SJSA1 (cell line): ENCODE measurements around the gene BAIAP3. TPM values are rescaled to one million over a fixed set of nuclear protein-coding genes. Genes with fewer than 3 reads are reported as not detected.

Experiments used
- DNase-seq, 2 experiments: peaks; one replicate each; pipeline ENCODE4 v3.0.0-alpha.2; 2015 to 2020; ENCODE audit warnings: low spot score in 2 of 2, low read depth in 1 of 2
- H3K27ac ChIP-seq: fragments of 250-450 bp; sonication (Bioruptor Pico); 2 replicates; pipeline ENCODE4 v1.5.1; 2020; ENCODE audit warnings: mild to moderate bottlenecking, moderate library complexity
- H3K27me3 ChIP-seq: fragments of 250-450 bp; sonication (Bioruptor Pico); replicated peaks from 2 replicates; pipeline ENCODE4 v1.5.1; 2020; ENCODE audit warnings: mild to moderate bottlenecking, moderate library complexity
- H3K36me3 ChIP-seq: fragments of 250-450 bp; sonication (Bioruptor Pico); 2 replicates; pipeline ENCODE4 v1.5.1; 2020; ENCODE audit warnings: mild to moderate bottlenecking
- H3K4me1 ChIP-seq: fragments of 250-450 bp; sonication (Bioruptor Pico); replicated peaks from 2 replicates; pipeline ENCODE4 v1.6.1; 2021; ENCODE audit warnings: mild to moderate bottlenecking
- H3K4me3 ChIP-seq: fragments of 250-450 bp; sonication (Bioruptor Pico); 2 replicates; pipeline ENCODE4 v1.5.1; 2020; ENCODE audit warnings: mild to moderate bottlenecking
- H3K9me3 ChIP-seq: fragments of 250-450 bp; sonication (Bioruptor Pico); replicated peaks from 2 replicates; pipeline ENCODE4 v1.5.1; 2020; ENCODE audit warnings: mild to moderate bottlenecking
- total RNA-seq: library from RNA; depleted of rRNA; stranded (reverse); fragments of >200 nt; shearing (Covaris generic); gene quantifications from 2 replicates; pipeline ENCODE4 v1.2.3, GENCODE V29; 2014

Gene BAIAP3
- total RNA-seq, 1 experiment from 2014 or later = 1.2 TPM

DNA sequence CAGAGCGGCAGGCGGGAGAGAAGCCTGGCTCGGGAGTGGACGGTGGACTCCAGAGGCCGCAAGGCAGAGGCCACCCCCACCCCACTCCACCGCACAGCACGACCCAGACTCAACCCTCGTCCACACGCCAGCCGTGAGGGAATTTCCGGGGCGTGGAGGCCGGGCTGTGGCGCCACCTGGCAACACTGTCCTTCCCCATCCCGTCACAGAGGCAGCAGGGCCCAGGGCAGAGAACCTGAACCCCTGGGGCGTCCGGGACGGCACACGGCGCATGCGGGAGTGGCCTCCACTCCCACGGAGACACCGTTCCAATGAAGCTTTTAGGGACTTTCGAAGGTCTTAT, 41.8 kb downstream of the BAIAP3 start:
- peaks cover 14% of the 10 kb centered on the region for H3K4me1 ChIP-seq
- H3K4me3 ChIP-seq = no peak overlapping the region
- H3K27ac ChIP-seq = no peak overlapping the region
- H3K27me3 ChIP-seq = no peaks in the 10 kb centered on the region
- 0 out of 2 replicates have a peak, but pooled peaks cover 3% of the 10 kb centered on the region for H3K9me3 ChIP-seq
- peaks cover 12% of the 10 kb centered on the region for H3K36me3 ChIP-seq
- no peak for DNase-seq

DNA sequence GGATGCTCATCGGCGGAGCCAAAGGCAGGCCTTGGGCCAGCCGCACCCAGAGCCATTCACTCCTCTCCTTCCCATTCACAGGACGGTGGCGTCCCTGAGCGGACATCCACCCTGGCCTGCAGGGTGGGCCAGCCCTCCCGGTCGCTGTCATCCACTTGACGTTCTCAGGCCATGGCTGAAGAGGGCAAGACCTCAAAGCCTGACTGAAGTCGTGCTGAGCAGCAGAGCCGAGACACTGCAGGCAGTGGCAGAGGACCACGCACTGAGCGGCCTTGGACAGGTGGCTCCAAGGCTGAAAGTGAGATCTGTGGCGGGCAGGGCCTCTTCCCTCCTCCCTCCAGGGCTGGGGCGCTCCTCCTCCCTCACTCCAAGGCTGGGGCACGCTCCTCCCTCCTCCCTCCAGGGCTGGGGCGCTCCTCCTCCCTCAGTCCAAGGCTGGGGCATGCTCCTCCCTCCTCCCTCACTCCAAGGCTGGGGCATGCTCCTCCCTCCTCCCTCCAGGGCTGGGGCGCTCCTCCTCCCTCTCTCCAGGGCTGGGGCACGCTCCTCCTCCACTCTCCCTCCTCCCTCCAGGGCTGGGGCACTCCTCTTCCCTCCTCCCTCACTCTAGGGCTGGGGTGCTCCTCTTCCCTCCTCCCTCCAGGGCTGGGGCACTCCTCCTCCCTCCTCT, 42.4 kb downstream of the BAIAP3 start:
- no peak overlapping the region for H3K4me3 ChIP-seq
- peaks cover 10% of the 10 kb centered on the region for H3K36me3 ChIP-seq

DNA sequence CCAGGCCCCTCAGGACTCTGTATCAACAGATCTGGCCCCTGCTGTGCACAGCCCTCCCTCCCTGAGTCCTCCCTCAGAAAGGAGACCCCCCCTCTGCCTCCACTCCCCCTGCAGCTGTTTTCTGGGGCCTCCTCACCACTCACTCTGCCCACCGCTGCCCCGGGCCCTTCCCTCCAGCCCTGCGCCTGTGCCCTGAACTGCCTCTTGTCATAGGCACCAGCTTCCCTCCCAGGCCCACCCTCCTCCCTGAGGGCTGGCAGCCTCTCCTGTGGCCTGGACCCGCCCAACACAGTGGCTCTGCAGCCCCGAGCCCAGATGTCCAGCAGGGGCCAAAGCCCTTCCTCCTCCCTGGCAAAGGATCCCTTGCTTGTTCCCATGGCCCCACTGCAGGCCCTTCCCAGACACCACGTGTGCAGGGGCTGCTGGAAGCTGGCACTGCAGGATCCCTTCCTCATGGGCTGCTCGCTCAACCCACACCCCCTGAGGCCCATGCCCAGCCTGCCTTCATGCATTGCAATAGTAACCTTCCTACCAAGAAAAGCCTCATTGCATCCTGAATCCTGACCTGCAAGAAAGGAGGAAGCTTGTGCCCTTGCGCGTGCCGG, 44.1 kb downstream of the BAIAP3 start:
- Histone ChIP-seq H3K4me1 (peaks cover 14% of the 10 kb centered on the region), H3K36me3 (peaks cover 10% of the 10 kb centered on the region), H3K9me3 (0 out of 2 replicates have a peak, but pooled peaks cover 3% of the 10 kb centered on the region), H3K27ac (no peak overlapping the region), H3K27me3 (no peaks in the 10 kb centered on the region), H3K4me3 (no peak overlapping the region)
- DNase-seq = no peak

More for the DNA sequence above, 42.4 kb downstream of the BAIAP3 start:
- H3K27me3 ChIP-seq = no peaks in the 10 kb centered on the region
- H3K27ac ChIP-seq = no peak overlapping the region
- 0 out of 2 replicates have a peak, but pooled peaks cover 3% of the 10 kb centered on the region for H3K9me3 ChIP-seq
- H3K4me1 ChIP-seq = peaks cover 14% of the 10 kb centered on the region
- DNase-seq = no peak

DNA sequence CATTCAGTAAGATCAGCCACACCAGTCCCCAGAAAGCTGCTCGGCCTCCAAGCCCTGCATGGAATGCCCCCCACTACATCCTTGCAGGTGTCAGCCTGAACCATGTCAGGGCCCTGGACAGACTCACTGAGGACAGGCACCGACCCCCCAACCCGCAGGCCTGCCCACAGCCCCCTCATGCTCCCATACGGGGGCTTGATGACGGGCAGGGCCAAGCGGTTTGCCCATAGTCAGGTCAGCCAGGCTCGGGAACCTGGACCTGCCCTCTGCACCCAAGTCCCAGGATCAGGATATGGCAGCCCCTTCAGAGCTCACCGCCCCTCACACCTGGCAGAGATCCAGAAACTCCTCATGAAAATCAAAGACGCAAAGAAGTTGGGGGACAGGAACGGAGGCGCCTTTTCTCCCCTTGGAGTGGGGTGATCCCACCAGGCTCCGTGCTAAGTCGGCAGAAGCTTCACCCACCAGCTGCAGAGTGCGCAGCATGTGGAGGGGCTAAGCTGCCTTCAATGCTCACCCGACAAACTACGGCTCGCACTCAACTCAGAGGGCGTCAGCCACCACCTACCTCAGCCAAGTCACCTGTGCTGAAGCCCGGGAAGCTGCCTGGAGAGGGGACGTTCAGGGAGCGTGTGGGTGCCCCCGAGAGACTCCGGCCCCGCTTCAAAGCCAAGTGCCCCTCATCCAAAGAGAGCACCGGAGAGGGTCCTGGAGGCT, 44.8 kb downstream of the BAIAP3 start:
- peaks cover 14% of the 10 kb centered on the region for H3K4me1 ChIP-seq
- peak overlapping the region; percentile 93 for H3K4me3 ChIP-seq
- no peak for DNase-seq
- 0 out of 2 replicates have a peak, but pooled peaks cover 3% of the 10 kb centered on the region for H3K9me3 ChIP-seq
- H3K36me3 ChIP-seq = peaks cover 10% of the 10 kb centered on the region
- peak overlapping the region; percentile 98 for H3K27ac ChIP-seq
- H3K27me3 ChIP-seq = no peaks in the 10 kb centered on the region

DNA sequence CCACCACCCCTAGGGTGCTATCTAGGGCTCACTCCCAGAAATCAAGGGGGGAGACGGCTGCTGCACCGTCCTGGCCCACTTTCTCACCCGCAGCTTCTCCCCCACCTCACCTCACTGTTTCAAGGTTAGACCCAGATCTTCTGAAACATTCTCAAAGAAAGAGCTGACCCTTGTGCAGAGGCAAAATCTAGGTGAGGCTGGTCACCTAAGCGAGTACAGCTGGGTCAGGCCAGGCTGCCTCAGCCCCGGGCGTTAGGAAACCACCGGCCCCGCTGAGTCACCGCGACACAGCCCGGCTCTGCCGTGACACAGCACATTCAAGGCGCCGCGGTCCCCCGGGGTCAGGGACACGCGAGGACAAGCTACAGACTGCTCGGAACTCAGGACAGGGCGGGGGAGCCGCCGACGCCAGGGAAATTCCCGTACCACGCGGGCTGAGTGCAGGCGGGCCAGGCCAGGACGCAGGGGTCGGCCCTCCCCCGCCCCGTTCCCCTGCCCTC, 45.4 kb downstream of the BAIAP3 start:
- peaks cover 10% of the 10 kb centered on the region for H3K36me3 ChIP-seq
- DNase-seq = peak in 1 of 2 experiments; percentile 90
- 0 out of 2 replicates have a peak, but pooled peaks cover 3% of the 10 kb centered on the region for H3K9me3 ChIP-seq
- H3K4me1 ChIP-seq = peaks cover 14% of the 10 kb centered on the region
- H3K4me3 ChIP-seq = peak overlapping the region; percentile 93
- H3K27me3 ChIP-seq = no peaks in the 10 kb centered on the region
- H3K27ac ChIP-seq = peak overlapping the region; percentile 98

DNA sequence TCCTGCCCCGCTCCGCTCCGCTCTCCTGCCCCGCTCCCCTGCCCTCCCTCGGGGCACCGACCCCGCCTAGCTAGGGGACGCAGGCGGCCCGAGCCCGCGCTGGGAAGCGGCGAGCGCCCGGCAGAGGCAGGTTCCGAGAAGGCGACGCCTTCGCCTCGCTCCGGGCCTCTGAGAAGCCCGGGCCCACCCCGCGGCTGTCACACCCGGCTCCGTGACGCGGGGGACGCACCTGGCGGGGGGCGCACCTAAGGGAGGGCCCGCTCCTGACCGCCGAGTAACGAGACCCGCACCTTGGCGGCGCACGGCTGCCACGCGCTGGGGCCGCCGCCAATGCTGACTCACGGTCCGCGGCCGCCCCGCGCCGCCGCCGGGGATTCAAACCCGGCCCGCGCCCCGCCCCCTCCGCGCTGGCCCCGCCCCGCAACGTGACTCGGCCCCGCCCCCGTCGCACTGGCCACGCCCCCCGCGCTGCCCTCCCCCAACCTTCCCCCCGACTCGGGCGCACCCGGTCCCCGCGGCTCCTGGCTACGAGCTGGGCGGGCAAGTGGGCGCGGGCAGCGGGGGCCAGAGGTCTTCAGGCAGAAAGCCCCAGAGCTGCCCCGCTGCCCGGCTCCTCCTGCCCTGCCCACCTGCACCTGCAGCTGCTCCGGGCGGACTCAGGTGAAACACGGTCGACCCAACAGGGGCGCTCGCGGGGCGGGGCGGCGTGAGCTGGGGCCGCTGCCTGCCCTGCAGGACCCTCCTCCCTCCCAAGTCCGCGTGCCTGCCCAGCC, 46.0 kb downstream of the BAIAP3 start:
- H3K27ac ChIP-seq = peak overlapping the region; percentile 98
- peak overlapping the region; percentile 93 for H3K4me3 ChIP-seq
- DNase-seq = peak in 1 of 2 experiments; percentile 67
- H3K27me3 ChIP-seq = no peaks in the 10 kb centered on the region
- H3K36me3 ChIP-seq = peaks cover 10% of the 10 kb centered on the region
- H3K9me3 ChIP-seq = 0 out of 2 replicates have a peak, but pooled peaks cover 3% of the 10 kb centered on the region
- peaks cover 14% of the 10 kb centered on the region for H3K4me1 ChIP-seq

DNA sequence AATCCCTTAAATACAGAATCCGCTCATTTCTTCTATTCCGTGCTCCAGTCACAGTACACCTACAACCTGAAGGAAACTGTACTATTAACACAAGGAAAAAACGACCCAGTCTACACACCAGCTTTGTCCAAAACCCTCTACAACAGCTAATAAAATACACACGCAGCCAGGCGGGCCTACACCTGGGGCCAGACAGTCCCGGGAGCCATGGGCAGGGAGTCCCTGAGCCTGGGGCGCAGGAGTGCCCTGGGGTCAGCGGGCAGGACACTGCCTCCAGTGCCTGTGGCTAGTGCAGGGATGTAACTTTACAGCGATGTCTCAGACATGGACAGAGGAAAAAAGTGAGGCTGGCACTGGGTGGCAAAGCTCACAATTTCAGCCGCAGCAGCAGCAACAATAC, 46.8 kb downstream of the BAIAP3 start:
- no peak for DNase-seq

DNA sequence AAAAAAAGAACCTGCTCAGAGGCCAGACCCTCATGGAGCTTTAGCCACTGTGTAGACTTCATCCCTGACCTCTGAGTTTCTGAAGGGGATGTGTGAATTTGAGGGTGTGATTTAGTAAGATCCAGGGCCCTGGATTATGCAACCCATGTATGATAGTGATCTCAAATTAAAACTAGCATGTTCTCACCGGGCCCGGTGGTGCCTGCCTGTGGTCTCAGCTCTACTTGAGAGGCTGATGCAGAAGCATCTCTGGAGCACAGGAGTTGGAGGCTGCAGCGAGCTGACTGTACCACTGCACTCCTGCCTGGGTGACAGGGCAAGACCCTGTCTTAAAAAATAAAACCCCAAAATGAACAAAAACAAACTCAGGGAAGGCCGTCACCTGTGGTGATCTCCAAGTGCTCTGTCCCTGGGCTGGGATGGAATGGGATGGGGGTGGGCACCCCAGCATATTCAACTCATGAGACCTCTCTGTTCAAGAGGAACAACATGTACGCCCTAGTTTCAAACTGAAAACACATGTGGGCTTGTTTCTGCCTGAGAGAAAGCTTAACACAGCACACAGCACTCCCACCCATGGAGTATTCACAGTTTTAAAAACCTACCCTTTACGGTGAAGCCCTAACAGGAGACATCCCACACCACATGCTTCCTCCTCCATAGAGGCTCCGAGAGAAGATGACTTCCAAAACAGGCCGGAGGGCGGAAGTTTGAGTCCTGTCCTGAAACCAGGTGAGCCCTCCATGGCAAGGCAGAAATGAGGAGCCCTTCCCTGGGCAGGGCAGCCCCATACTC, 48.4 kb downstream of the BAIAP3 start:
- Histone ChIP-seq H3K4me1 (peaks cover 14% of the 10 kb centered on the region), H3K36me3 (peaks cover 10% of the 10 kb centered on the region), H3K4me3 (no peak overlapping the region), H3K9me3 (0 out of 2 replicates have a peak, but pooled peaks cover 3% of the 10 kb centered on the region), H3K27ac (no peak overlapping the region), H3K27me3 (no peaks in the 10 kb centered on the region)
- DNase-seq = no peak

More for the DNA sequence above, 46.8 kb downstream of the BAIAP3 start:
- Histone ChIP-seq H3K9me3 (0 out of 2 replicates have a peak, but pooled peaks cover 3% of the 10 kb centered on the region), H3K36me3 (peaks cover 10% of the 10 kb centered on the region), H3K4me1 (peaks cover 14% of the 10 kb centered on the region), H3K27ac (no peak overlapping the region), H3K27me3 (no peaks in the 10 kb centered on the region), H3K4me3 (no peak overlapping the region)

DNA sequence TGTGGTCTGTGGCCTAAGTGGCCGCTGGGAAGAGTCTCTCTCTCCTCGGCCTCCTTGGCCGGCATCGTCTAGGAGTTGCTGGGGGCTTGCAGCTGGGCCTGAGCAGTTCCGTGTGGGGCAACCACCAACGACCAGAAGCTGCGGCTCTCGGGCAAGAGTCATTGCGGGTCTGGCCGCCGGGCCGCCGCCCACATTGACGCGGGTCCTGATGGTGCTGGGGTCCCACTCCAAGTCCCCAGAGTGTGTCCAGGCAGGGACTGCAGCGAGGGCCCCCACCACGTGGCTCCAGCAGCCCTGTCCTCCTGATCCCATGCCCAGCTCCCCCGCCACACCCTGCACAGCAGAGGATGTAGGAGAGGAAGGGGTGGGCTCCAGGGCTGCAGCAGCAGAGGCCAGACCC, 50.1 kb downstream of the BAIAP3 start:
- DNase-seq = no peak
- H3K4me1 ChIP-seq = peaks cover 9% of the 10 kb centered on the region
- no peak overlapping the region for H3K27ac ChIP-seq
- 0 out of 2 replicates have a peak, but pooled peaks cover 3% of the 10 kb centered on the region for H3K9me3 ChIP-seq
- H3K36me3 ChIP-seq = peaks cover 6% of the 10 kb centered on the region
- H3K4me3 ChIP-seq = no peak overlapping the region
- H3K27me3 ChIP-seq = no peaks in the 10 kb centered on the region

DNA sequence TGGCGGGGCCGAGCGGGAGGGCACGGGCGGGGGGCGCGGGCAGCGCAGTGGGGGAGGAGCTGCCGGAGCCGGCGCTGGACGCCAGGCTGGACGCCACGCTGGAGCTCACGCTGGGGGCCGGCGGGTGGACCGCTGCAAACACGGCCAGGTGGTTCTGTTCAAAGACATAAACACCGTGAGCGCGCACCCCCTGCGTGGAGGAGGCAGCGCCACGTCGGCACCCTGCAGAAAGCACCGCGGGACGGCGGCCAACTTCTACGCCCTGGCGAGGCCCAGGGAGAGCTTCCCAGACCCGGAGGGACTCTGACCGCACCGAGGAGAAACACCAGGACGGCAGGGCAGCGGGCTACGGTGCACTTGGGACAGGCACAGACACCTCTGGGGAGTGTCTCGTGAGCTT, 51.8 kb downstream of the BAIAP3 start:
- H3K27ac ChIP-seq = no peak overlapping the region
- no peak overlapping the region for H3K4me3 ChIP-seq
- no peaks in the 10 kb centered on the region for H3K4me1 ChIP-seq
- no peaks in the 10 kb centered on the region for H3K36me3 ChIP-seq
- H3K9me3 ChIP-seq = no peaks in the 10 kb centered on the region
- no peaks in the 10 kb centered on the region for H3K27me3 ChIP-seq
- DNase-seq = no peak

DNA sequence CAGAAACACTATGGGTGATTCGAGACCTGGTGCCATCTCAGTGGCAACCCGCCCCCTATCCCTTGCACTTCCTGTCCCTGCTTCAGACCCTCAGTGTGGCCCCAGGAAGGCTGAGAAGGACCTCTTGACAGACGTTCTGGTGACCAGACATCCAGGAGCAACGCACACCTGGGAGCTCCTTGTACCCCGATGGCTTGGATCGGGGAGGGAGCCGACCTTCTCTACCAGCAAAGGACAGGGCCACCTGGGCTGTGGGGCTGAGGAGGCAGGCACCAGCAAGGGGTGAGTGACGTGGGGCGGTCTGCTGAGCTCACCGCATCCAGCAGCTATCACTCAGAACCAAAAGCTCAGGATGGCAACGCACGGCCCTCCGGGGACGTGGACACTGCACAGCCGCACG, 53.9 kb downstream of the BAIAP3 start:
- DNase-seq = no peak
- H3K36me3 ChIP-seq = no peaks in the 10 kb centered on the region
- no peaks in the 10 kb centered on the region for H3K4me1 ChIP-seq
- no peak overlapping the region for H3K4me3 ChIP-seq
- no peaks in the 10 kb centered on the region for H3K9me3 ChIP-seq
- no peak overlapping the region for H3K27ac ChIP-seq
- H3K27me3 ChIP-seq = no peaks in the 10 kb centered on the region

DNA sequence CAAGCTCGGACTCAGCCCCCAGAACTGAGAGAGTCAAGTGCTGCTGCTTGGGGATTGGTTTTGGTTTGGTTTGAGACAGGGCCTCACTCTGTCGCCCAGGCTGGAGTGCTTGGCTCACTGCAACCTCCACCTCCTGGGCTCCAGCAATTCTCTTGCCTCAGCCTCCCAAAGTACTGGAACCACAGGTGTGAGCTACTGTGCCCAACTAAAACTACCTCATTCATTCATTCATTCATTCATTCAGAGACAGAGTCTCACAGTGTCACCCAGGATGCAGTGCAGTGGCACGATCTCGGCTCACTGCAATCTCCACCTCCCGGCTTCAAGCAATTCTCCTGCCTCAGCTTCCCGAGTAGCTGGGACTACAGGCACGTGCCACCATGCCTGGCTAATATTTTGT, 56.3 kb downstream of the BAIAP3 start:
- H3K36me3 ChIP-seq = no peaks in the 10 kb centered on the region
- no peaks in the 10 kb centered on the region for H3K9me3 ChIP-seq
- no peaks in the 10 kb centered on the region for H3K4me1 ChIP-seq
- H3K27me3 ChIP-seq = no peaks in the 10 kb centered on the region
- no peak for DNase-seq
- no peak overlapping the region for H3K4me3 ChIP-seq
- H3K27ac ChIP-seq = no peak overlapping the region
